Chondrocyte (in vitro differentiated cells): ENCODE measurements around the gene CTXN1. TPM values are rescaled to one million over a fixed set of nuclear protein-coding genes. Genes with fewer than 3 reads are reported as not detected.
"Not testable (repeated sequence)": the region's sequence is repeated elsewhere in the genome, so short reads cannot be mapped to it uniquely, and the experiment has no call there.

Experiments used
- DNase-seq: peaks from one replicate; pipeline ENCODE4 v3.0.0; 2021; ENCODE audit warnings: mixed read lengths, low spot score
- H3K27ac Mint-ChIP-seq: one replicate; pipeline ENCODE4 v1.8.0; 2021; ENCODE audit warnings: mild to moderate bottlenecking, moderate library complexity, mixed read lengths; ENCODE audit not compliant: unreplicated experiment
- H3K27me3 Mint-ChIP-seq: 2 replicates; pipeline ENCODE4 v1.8.0; 2021; ENCODE audit warnings: low read depth, mixed read lengths
- H3K36me3 Mint-ChIP-seq: 2 replicates; pipeline ENCODE4 v1.8.0; 2021; ENCODE audit warnings: low read depth, mixed read lengths
- H3K4me1 Mint-ChIP-seq: 2 replicates; pipeline ENCODE4 v1.8.0; 2021; ENCODE audit warnings: low read depth, mild to moderate bottlenecking, mixed read lengths
- H3K4me3 Mint-ChIP-seq: one replicate; pipeline ENCODE4 v1.8.0; 2021; ENCODE audit warnings: mild to moderate bottlenecking, moderate library complexity, mixed read lengths; ENCODE audit not compliant: unreplicated experiment
- H3K9me3 Mint-ChIP-seq: 2 replicates; pipeline ENCODE4 v1.8.0; 2021; ENCODE audit warnings: low read depth, mixed read lengths
- total RNA-seq: library from RNA; stranded (reverse); gene quantifications from 3 replicates; pipeline ENCODE4 v1.2.1, GENCODE V29; 2021
- TF ChIP-seq, protein P1 (sequence below): fragments of 200-600 bp; sonication (generic); IDR thresholded peaks from 2 replicates; pipeline ENCODE4 v1.5.0; 2021; ENCODE audit warnings: antibody characterized with exemption, mild to moderate bottlenecking, moderate library complexity

The CTXN1 gene
- total RNA-seq, 1 donor from 2014 or later: 36.0 TPM

- TF ChIP-seq, protein P1, sequence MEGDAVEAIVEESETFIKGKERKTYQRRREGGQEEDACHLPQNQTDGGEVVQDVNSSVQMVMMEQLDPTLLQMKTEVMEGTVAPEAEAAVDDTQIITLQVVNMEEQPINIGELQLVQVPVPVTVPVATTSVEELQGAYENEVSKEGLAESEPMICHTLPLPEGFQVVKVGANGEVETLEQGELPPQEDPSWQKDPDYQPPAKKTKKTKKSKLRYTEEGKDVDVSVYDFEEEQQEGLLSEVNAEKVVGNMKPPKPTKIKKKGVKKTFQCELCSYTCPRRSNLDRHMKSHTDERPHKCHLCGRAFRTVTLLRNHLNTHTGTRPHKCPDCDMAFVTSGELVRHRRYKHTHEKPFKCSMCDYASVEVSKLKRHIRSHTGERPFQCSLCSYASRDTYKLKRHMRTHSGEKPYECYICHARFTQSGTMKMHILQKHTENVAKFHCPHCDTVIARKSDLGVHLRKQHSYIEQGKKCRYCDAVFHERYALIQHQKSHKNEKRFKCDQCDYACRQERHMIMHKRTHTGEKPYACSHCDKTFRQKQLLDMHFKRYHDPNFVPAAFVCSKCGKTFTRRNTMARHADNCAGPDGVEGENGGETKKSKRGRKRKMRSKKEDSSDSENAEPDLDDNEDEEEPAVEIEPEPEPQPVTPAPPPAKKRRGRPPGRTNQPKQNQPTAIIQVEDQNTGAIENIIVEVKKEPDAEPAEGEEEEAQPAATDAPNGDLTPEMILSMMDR: no peak
- Mint-ChIP-seq H3K36me3 (peaks cover 9% of the 10 kb centered on the region), H3K9me3 (no peaks in the 10 kb centered on the region), H3K4me1 (peaks cover 23% of the 10 kb centered on the region), H3K4me3 (no peak overlapping the region), H3K27ac (no peak overlapping the region), H3K27me3 (no peaks in the 10 kb centered on the region)
- DNase-seq: peak; percentile 90
Observed at GRCh38 chr19:7932276-7932929, 6.5 kb upstream of the CTXN1 start.

DNA sequence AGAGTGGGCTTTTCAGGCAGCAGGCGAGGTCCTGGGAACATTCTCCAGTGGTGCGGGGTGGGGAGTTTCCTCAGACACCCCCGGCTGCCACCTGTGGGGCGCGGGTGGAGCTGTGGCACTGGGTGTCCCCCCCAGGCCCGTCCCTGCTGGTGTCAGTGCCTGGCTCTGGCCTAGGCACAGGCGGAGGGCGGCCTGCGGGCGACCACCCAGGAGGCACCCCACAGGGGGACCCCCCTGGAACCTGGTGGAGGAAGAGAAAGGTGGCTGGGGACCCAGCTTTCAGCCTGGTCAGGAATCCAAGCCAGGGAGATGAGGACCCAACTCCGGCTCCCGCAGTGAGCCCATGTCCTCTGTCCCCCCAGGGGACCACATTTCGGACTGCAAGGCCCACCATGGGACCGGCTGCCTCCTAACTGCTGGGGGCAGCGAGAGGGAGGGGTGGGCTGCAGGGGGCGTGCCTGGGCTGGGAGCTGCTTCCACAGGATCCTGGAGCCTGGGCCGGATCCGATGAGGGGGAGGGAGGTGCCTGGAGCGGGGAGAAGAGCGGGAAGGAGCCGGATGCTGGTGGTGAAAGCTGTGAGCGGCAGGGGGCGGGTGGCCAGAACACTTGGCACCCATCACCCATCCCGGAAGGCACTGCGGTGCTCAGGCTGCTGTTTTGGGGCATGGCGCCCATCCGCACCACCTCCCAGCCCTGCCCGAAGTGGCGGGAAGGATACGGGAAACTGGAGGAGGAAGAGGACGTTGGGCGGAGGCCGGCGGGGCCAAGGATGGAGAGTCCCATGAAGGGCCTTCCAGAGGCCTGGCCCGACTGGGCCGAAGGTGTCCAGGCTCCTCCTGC lies 5.5 kb upstream of the CTXN1 start:
- TF ChIP-seq, protein P1: no peak
- Mint-ChIP-seq H3K9me3 (no peaks in the 10 kb centered on the region), H3K36me3 (peaks cover 9% of the 10 kb centered on the region), H3K4me3 (no peak overlapping the region), H3K4me1 (peaks cover 26% of the 10 kb centered on the region), H3K27me3 (no peaks in the 10 kb centered on the region), H3K27ac (peak overlapping the region; percentile 100)
- peak; percentile 92 for DNase-seq

- peak overlapping the region; percentile 100 for H3K27ac Mint-ChIP-seq
Observed at GRCh38 chr19:7930765-7931164, 4.8 kb upstream of the CTXN1 start.

GRCh38 chr19:7930030-7930429 lies 4.1 kb upstream of the CTXN1 start:
- not testable (repeated sequence) for H3K27me3 Mint-ChIP-seq, DNase-seq, H3K4me3 Mint-ChIP-seq, H3K9me3 Mint-ChIP-seq, H3K36me3 Mint-ChIP-seq
- Mint-ChIP-seq H3K27ac (peak overlapping the region; percentile 100), H3K4me1 (peaks cover 28% of the 10 kb centered on the region)

More at GRCh38 chr19:7930765-7931164, 4.8 kb upstream of the CTXN1 start:
- Mint-ChIP-seq H3K4me1 (peaks cover 28% of the 10 kb centered on the region), H3K4me3 (no peak overlapping the region), H3K36me3 (peaks cover 9% of the 10 kb centered on the region), H3K9me3 (no peaks in the 10 kb centered on the region), H3K27me3 (no peaks in the 10 kb centered on the region)
- DNase-seq: no peak
- TF ChIP-seq, protein P1: no peak

GRCh38 chr19:7928741-7929701 lies 3.1 kb upstream of the CTXN1 start:
- H3K36me3 Mint-ChIP-seq: peaks cover 2% of the 10 kb centered on the region
- DNase-seq: peak; percentile 84
- H3K27me3 Mint-ChIP-seq: no peaks in the 10 kb centered on the region
- H3K4me1 Mint-ChIP-seq: peaks cover 31% of the 10 kb centered on the region
- peak overlapping the region; percentile 60 for H3K4me3 Mint-ChIP-seq
- TF ChIP-seq, protein P1: peak; percentile 70
- peak overlapping the region; percentile 100 for H3K27ac Mint-ChIP-seq
- H3K9me3 Mint-ChIP-seq: no peaks in the 10 kb centered on the region
